Upper lobe of left lung (tissue), 6 donors: ENCODE measurements around the gene RPRML. TPM values are rescaled to one million over a fixed set of nuclear protein-coding genes. Genes with fewer than 3 reads are reported as not detected.
"Not testable (repeated sequence)": the region's sequence is repeated elsewhere in the genome, so short reads cannot be mapped to it uniquely, and the experiment has no call there.

Experiments used
- ATAC-seq, 2 donors: fragments of 200-7000 bp; cut with Tn5 transposase; one replicate each; pipeline ENCODE4 v1.9.1; 2022; ENCODE audit warnings: mild to moderate bottlenecking in 2 of 2, moderate library complexity in 2 of 2; ENCODE audit not compliant: low FRiP score in 2 of 2
- DNase-seq, 2 donors: peaks; one replicate each; pipeline ENCODE4 v3.0.0-alpha.2; 2019 to 2020
- H3K27ac ChIP-seq, 4 donors: fragments of 200-600 bp; sonication (generic); one replicate each; pipeline ENCODE4 v1.5.1; 2016 to 2019
- H3K27me3 ChIP-seq, 4 donors: fragments of 200-600 bp; sonication (generic); one replicate each; pipeline ENCODE4 v1.5.1; 2017 to 2019
- H3K36me3 ChIP-seq, 4 donors: fragments of 200-600 bp; sonication (generic); one replicate each; pipeline ENCODE4 v1.5.1; 2016 to 2019
- H3K4me1 ChIP-seq, 4 donors: fragments of 200-600 bp; sonication (generic); one replicate each; pipeline ENCODE4 v1.5.1; 2018 to 2019
- H3K4me3 ChIP-seq, 4 donors: fragments of 200-600 bp; sonication (generic); one replicate each; pipeline ENCODE4 v1.5.1; 2017 to 2019; ENCODE audit warnings: mild to moderate bottlenecking in 2 of 4, moderate library complexity in 1 of 4
- H3K9me3 ChIP-seq, 4 donors: fragments of 200-600 bp; sonication (generic); one replicate each; pipeline ENCODE4 v1.5.1; 2018 to 2019
- CTCF ChIP-seq, 6 experiments: fragments of 450-650 bp in 4 of 6; fragments of 200-600 bp in 2 of 6; sonication (generic) in 2 of 6; IDR thresholded peaks; one replicate each; pipeline ENCODE4 v1.5.1; 2016 to 2019; ENCODE audit warnings: antibody characterized with exemption in 6 of 6
- EP300 ChIP-seq, 4 donors: sonication (generic); formaldehyde crosslinking; IDR thresholded peaks; one replicate each; pipeline ENCODE4 v1.5.1; 2017; ENCODE audit warnings: antibody characterized with exemption in 4 of 4, control low read depth in 2 of 4
- POLR2A ChIP-seq, 4 donors: fragments of 450-650 bp; IDR thresholded peaks; one replicate each; pipeline ENCODE4 v1.5.1; 2016 to 2017; ENCODE audit warnings: antibody characterized with exemption in 4 of 4, mild to moderate bottlenecking in 2 of 4
- POLR2AphosphoS5 ChIP-seq, 2 donors: sonication (generic); formaldehyde crosslinking; IDR thresholded peaks; one replicate each; pipeline ENCODE4 v1.5.1; 2017; ENCODE audit warnings: antibody characterized with exemption in 2 of 2
- WGBS, 2 donors: methylation state at CpG; one replicate each; pipeline ENCODE4 v1.1.5; 2017 to 2018; 5-methylcytosine and 5-hydroxymethylcytosine counted together
- total RNA-seq, 6 donors: library from RNA; depleted of rRNA in 4 of 6; stranded (reverse); fragments of >200 nt in 4 of 6; gene quantifications; one replicate each; pipeline versions ENCODE4 v1.1.0 to v1.2.1, GENCODE V29; 2016 to 2021
- donor health status: DM: no; HTN: no; CAD: no; lungs with moderate emphysema.
- donor health status: DM: no; HTN: yes; CAD: no; lungs with severe emphysema.

Gene RPRML
- total RNA-seq, 6 donors from 2014 or later: 0.30 to 3.9 (median 0.91) TPM; not detected in 3

GRCh38 chr17:47004906-47005305 is 25.9 kb upstream of the RPRML start:
- no peaks in the 10 kb centered on the region for H3K27me3 ChIP-seq
- WGBS, 2 donors: 65 to 75% methylated on average over 1 of the region's 1 CpG
- H3K9me3 ChIP-seq: no peaks in the 10 kb centered on the region
- H3K4me3 ChIP-seq: no peak overlapping the region
- no peak for DNase-seq
- no peaks in the 10 kb centered on the region for H3K4me1 ChIP-seq
- H3K27ac ChIP-seq: no peak overlapping the region
- no peak for ATAC-seq
- no peaks in the 10 kb centered on the region for H3K36me3 ChIP-seq
- TF ChIP-seq POLR2AphosphoS5 (IDR thresholded peaks at IDR 0.05) (no peak), CTCF (IDR thresholded peaks at IDR 0.05) (no peak), EP300 (IDR thresholded peaks at IDR 0.05) (no peak), POLR2A (IDR thresholded peaks at IDR 0.05) (no peak)

GRCh38 chr17:47003864-47004263 is 24.8 kb upstream of the RPRML start:
- H3K27ac ChIP-seq, H3K36me3 ChIP-seq, ATAC-seq, H3K4me3 ChIP-seq, H3K4me1 ChIP-seq, H3K9me3 ChIP-seq, H3K27me3 ChIP-seq, DNase-seq: not testable (repeated sequence)
- WGBS, 2 donors: 94 to 99% methylated on average over 5 of the region's 5 CpGs

- Histone ChIP-seq H3K36me3 (no peaks in the 10 kb centered on the region), H3K27me3 (no peaks in the 10 kb centered on the region), H3K4me3 (no peak overlapping the region), H3K4me1 (no peaks in the 10 kb centered on the region), H3K27ac (no peak overlapping the region), H3K9me3 (no peaks in the 10 kb centered on the region)
- WGBS, 2 donors: 63 to 80% methylated on average over 4 of the region's 4 CpGs
- ATAC-seq (no peak), DNase-seq (no peak)
- TF ChIP-seq EP300 (IDR thresholded peaks at IDR 0.05) (no peak), POLR2AphosphoS5 (IDR thresholded peaks at IDR 0.05) (no peak), CTCF (IDR thresholded peaks at IDR 0.05) (no peak), POLR2A (IDR thresholded peaks at IDR 0.05) (no peak)
Measured at GRCh38 chr17:46995841-46996571, 17.0 kb upstream of the RPRML start.

GRCh38 chr17:46994993-46995392 is 15.9 kb upstream of the RPRML start:
- no peaks in the 10 kb centered on the region for H3K4me1 ChIP-seq
- 84 to 87% methylated on average over 2 of the region's 2 CpGs for WGBS, 2 donors
- H3K36me3 ChIP-seq: no peaks in the 10 kb centered on the region
- no peak for ATAC-seq
- H3K27ac ChIP-seq: no peak overlapping the region
- no peaks in the 10 kb centered on the region for H3K27me3 ChIP-seq
- no peak for DNase-seq
- no peaks in the 10 kb centered on the region for H3K9me3 ChIP-seq
- TF ChIP-seq POLR2A (IDR thresholded peaks at IDR 0.05): no peak
- no peak for TF ChIP-seq POLR2AphosphoS5 (IDR thresholded peaks at IDR 0.05)
- TF ChIP-seq CTCF (IDR thresholded peaks at IDR 0.05): no peak
- TF ChIP-seq EP300 (IDR thresholded peaks at IDR 0.05): no peak
- no peak overlapping the region for H3K4me3 ChIP-seq

- no peak for DNase-seq
- TF ChIP-seq CTCF (IDR thresholded peaks at IDR 0.05) (no peak), EP300 (IDR thresholded peaks at IDR 0.05) (no peak), POLR2AphosphoS5 (IDR thresholded peaks at IDR 0.05) (no peak), POLR2A (IDR thresholded peaks at IDR 0.05) (no peak)
- no peaks in the 10 kb centered on the region for H3K27me3 ChIP-seq
- no peak overlapping the region for H3K4me3 ChIP-seq
- no peaks in the 10 kb centered on the region for H3K9me3 ChIP-seq
- no peak overlapping the region for H3K27ac ChIP-seq
- ATAC-seq: no peak
- 86 to 88% methylated on average over 1 of the region's 1 CpG for WGBS, 2 donors
- H3K4me1 ChIP-seq: no peaks in the 10 kb centered on the region
- H3K36me3 ChIP-seq: no peaks in the 10 kb centered on the region
Measured at GRCh38 chr17:46991617-46992016, 12.6 kb upstream of the RPRML start.
